ENCODE data around the gene PLCB4.

The PLCB4 gene

GRCh38 chr20:9228774-9229450 lies 160.0 kb downstream of the PLCB4 start:
- TF ChIP-seq, protein P1, sequence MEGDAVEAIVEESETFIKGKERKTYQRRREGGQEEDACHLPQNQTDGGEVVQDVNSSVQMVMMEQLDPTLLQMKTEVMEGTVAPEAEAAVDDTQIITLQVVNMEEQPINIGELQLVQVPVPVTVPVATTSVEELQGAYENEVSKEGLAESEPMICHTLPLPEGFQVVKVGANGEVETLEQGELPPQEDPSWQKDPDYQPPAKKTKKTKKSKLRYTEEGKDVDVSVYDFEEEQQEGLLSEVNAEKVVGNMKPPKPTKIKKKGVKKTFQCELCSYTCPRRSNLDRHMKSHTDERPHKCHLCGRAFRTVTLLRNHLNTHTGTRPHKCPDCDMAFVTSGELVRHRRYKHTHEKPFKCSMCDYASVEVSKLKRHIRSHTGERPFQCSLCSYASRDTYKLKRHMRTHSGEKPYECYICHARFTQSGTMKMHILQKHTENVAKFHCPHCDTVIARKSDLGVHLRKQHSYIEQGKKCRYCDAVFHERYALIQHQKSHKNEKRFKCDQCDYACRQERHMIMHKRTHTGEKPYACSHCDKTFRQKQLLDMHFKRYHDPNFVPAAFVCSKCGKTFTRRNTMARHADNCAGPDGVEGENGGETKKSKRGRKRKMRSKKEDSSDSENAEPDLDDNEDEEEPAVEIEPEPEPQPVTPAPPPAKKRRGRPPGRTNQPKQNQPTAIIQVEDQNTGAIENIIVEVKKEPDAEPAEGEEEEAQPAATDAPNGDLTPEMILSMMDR (IDR thresholded peaks at IDR 0.05; ENCODE audit: low read length, missing control alignments): no peak
- DNase-seq (ENCODE audit: low read depth): no peak

DNA sequence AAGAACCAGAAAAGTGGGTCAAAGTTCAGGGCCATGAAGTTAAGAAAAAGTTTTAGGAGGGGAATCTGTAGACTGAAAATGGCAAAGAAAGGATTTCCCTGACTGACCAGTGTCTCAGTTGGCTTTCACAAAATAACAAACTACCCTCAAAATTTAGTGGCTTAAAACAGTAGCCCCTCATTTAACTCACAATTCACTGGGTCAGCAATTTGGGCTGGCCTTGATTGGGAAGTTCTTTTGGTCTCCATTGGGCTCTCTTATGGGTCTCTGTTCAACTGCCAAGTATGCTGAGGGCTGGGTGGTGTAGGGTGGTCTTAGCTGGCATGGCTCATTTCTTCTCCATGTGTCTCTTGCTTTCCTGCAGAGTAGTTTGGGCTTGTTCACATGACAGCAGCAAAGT lies 161.5 kb downstream of the PLCB4 start:
- TF ChIP-seq, protein P1 (IDR thresholded peaks at IDR 0.05; ENCODE audit: low read length, missing control alignments): no peak
- no peak for DNase-seq (ENCODE audit: low read depth)
- no peak overlapping the region for H3K4me3 ChIP-seq (replicated peaks; ENCODE audit: low read depth, low read length)

More at GRCh38 chr20:9228774-9229450, 160.0 kb downstream of the PLCB4 start:
- no peak overlapping the region for H3K4me3 ChIP-seq (replicated peaks; ENCODE audit: low read depth, low read length)

GRCh38 chr20:9233804-9234203 lies 164.9 kb downstream of the PLCB4 start:
- H3K4me3 ChIP-seq (replicated peaks; ENCODE audit: low read depth, low read length): no peak overlapping the region
- TF ChIP-seq, protein P1 (IDR thresholded peaks at IDR 0.05; ENCODE audit: low read length, missing control alignments): no peak
- DNase-seq (ENCODE audit: low read depth): no peak

GRCh38 chr20:9235518-9235917 lies 166.6 kb downstream of the PLCB4 start:
- DNase-seq (ENCODE audit: low read depth): peak; percentile 94
- TF ChIP-seq, protein P1 (IDR thresholded peaks at IDR 0.05; ENCODE audit: low read length, missing control alignments): no peak
- H3K4me3 ChIP-seq (replicated peaks; ENCODE audit: low read depth, low read length): no peak overlapping the region

DNA sequence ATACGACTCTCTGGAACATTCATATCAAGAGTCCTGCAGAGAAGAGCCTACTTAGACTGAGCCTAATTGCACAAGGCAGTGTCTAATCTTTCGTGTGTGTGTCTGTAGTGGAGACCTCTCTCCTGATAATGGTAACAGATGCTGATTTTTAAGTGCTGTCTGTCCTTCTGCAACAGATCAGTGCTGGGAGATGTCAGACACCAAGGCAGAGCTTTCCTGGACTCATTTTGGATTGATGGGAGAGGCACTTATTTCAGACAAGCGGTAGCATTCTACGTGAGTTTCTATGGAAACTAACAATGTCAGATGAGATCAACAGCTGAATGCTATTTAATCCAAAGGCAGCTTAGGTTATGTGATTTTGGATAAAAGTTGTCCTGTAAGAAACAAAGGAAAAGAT lies 167.6 kb downstream of the PLCB4 start:
- no peak overlapping the region for H3K4me3 ChIP-seq (replicated peaks; ENCODE audit: low read depth, low read length)
- DNase-seq (ENCODE audit: low read depth): no peak
- TF ChIP-seq, protein P1 (IDR thresholded peaks at IDR 0.05; ENCODE audit: low read length, missing control alignments): no peak

DNA sequence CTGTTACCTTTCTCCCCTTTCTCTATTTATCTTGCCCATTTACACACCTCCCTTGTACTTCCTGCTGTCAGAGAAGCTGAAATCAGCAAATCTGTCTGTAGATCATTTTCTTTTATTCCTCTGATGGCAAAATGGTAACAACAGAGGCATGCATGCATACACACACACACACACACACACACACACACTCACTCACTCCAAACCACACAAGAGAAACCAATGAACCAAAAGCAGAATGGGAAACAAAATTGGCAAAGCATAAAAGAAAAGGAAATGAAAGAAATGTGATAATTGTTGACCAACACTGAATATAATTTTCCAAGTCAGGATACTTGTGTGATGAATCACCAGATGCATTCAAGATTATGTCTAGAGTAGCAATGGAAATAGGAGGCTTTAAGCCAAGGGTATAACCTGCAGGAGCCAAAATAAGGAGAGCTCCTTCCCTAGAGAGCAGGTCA lies 172.4 kb downstream of the PLCB4 start:
- no peak overlapping the region for H3K4me3 ChIP-seq (replicated peaks; ENCODE audit: low read depth, low read length)
- TF ChIP-seq, protein P1 (IDR thresholded peaks at IDR 0.05; ENCODE audit: low read length, missing control alignments): no peak
- DNase-seq (ENCODE audit: low read depth): peak; percentile 75

Data from fibroblast of pulmonary artery (primary cell).